ENCODE results near the gene PLA2G4A. TPM values are rescaled to one million over a fixed set of nuclear protein-coding genes. Genes with fewer than 3 reads are reported as not detected.

The PLA2G4A gene
- total and polyA plus RNA-seq, 12 donors: 4.2 to 53.1 (median 14.9) TPM

- Histone ChIP-seq H3K27ac (no peak overlapping the region), H3K27me3 (no peaks in the 10 kb centered on the region), H3K4me1 (replicated peaks in 1 of 2) (peaks cover 0 to 13% of the 10 kb centered on the region in 2 donors), H3K4me3 (no peak overlapping the region), H3K9me3 (replicated peaks in 1 of 3) (no peaks in the 10 kb centered on the region), H3K36me3 (replicated peaks in 1 of 2) (no peaks in the 10 kb centered on the region)
- intact Hi-C loops (cut with DNase I): no loop called here
- TF ChIP-seq CTCF (IDR thresholded peaks at IDR 0.05): no peak
- no peak for TF ChIP-seq POLR2A (IDR thresholded peaks at IDR 0.05)
- no peak for DNase-seq
These were observed 72.9 kb downstream of the PLA2G4A start for GRCh38 chr1:186901631-186902030.

GRCh38 chr1:186903374-186904136 is 74.8 kb downstream of the PLA2G4A start:
- Histone ChIP-seq H3K9me3 (replicated peaks in 1 of 3) (no peaks in the 10 kb centered on the region), H3K4me3 (no peak overlapping the region), H3K27ac (no peak overlapping the region), H3K27me3 (no peaks in the 10 kb centered on the region), H3K4me1 (replicated peaks in 1 of 2) (peaks cover 0 to 11% of the 10 kb centered on the region in 2 donors), H3K36me3 (replicated peaks in 1 of 2) (no peaks in the 10 kb centered on the region)
- no peak for TF ChIP-seq CTCF (IDR thresholded peaks at IDR 0.05)
- no peak for TF ChIP-seq POLR2A (IDR thresholded peaks at IDR 0.05)
- intact Hi-C loops (cut with DNase I): no loop called here
- DNase-seq: no peak
- 73 to 81% (median 79%) methylated on average over 7 of the region's 7 CpGs for WGBS, 4 donors

DNA sequence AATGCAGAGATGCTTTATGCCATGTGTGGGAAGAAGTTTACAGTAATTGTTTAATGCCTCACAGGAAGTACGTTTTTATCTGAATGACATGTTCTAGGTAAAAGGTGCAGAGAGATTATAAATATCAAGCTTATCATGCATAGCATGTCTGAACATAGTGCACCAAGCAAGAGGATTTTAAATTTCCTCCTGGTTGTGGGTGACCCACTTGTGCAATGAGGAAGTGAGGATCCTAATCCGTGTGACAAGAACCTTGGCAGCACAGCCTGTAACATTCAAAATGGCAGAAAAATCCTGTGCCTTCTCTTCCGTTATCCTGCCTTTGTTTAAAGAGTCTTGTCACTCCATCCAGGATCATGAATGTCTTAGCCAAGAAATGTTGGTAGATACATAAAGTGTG is 75.6 kb downstream of the PLA2G4A start:
- Histone ChIP-seq H3K36me3 (replicated peaks in 1 of 2) (no peaks in the 10 kb centered on the region), H3K27ac (no peak overlapping the region)

GRCh38 chr1:186905561-186905960 is 76.8 kb downstream of the PLA2G4A start:
- TF ChIP-seq POLR2A (IDR thresholded peaks at IDR 0.05) (no peak), CTCF (IDR thresholded peaks at IDR 0.05) (no peak)
- DNase-seq: no peak
- no peaks in the 10 kb centered on the region for H3K36me3 ChIP-seq (replicated peaks in 1 of 2)
- H3K4me1 ChIP-seq (replicated peaks in 1 of 2): peaks cover 0 to 11% of the 10 kb centered on the region in 2 donors
- WGBS, 4 donors: 33 to 58% (median 50%) methylated on average over 1 of the region's 1 CpG
- intact Hi-C loops (cut with DNase I): no loop called here
- H3K27me3 ChIP-seq: no peaks in the 10 kb centered on the region
- no peak overlapping the region for H3K4me3 ChIP-seq
- H3K9me3 ChIP-seq (replicated peaks in 1 of 3): no peaks in the 10 kb centered on the region
- no peak overlapping the region for H3K27ac ChIP-seq

More for the DNA sequence above, 75.6 kb downstream of the PLA2G4A start:
- DNase-seq: peak in 1 of 7 donors; percentile 10
- Histone ChIP-seq H3K27me3 (no peaks in the 10 kb centered on the region), H3K9me3 (replicated peaks in 1 of 3) (no peaks in the 10 kb centered on the region), H3K4me3 (no peak overlapping the region), H3K4me1 (replicated peaks in 1 of 2) (peaks cover 0 to 11% of the 10 kb centered on the region in 2 donors)
- no peak for TF ChIP-seq POLR2A (IDR thresholded peaks at IDR 0.05)
- TF ChIP-seq CTCF (IDR thresholded peaks at IDR 0.05): no peak
- intact Hi-C loops (cut with DNase I): no loop called here
- 46 to 56% (median 48%) methylated on average over 3 of the region's 3 CpGs for WGBS, 4 donors

Data from adrenal gland (tissue), 12 donors.